IMR-90 (cell line): ENCODE data around the gene CDH13. TPM values are rescaled to one million over a fixed set of nuclear protein-coding genes. Genes with fewer than 3 reads are reported as not detected.

Source experiments
- ATAC-seq: fragments of 200-7000 bp; cut with Tn5 transposase; 2 replicates; pipeline ENCODE4 v1.9.1; 2020; ENCODE audit warnings: low read depth, mild to moderate bottlenecking, moderate library complexity
- BruUV-seq: library from RNA; stranded (reverse); fragments of 400-500 nt; replicated peaks from 2 replicates; lab custom pipeline; 2021; lab: Mats Ljungman, UMichigan
- CTCF ChIA-PET: fragments of 300-600 bp; formaldehyde crosslinking; extraction: SDS; loops from one replicate; lab custom pipeline; 2021; ENCODE audit warnings: antibody characterized with exemption; lab: Yijun Ruan, JAX
- POLR2A ChIA-PET: fragments of 300-600 bp; sonication (Branson Sonifier 250); formaldehyde crosslinking; loops from one replicate; lab custom pipeline; 2022; ENCODE audit warnings: antibody characterized with exemption; ENCODE audit not compliant: unreplicated experiment; lab: Charles Lee
- DNase-seq: peaks from one replicate; pipeline ENCODE4 v3.0.0; 2013
- H2AFZ ChIP-seq: replicated peaks from 2 replicates; pipeline ENCODE3; 2013; ENCODE audit warnings: low read length, mild to moderate bottlenecking; ENCODE audit not compliant: poor library complexity
- H2AK5ac ChIP-seq: 2 replicates; pipeline ENCODE4 v1.6.1; 2013; ENCODE audit warnings: low read depth, low read length, inconsistent platforms
- H2AK9ac ChIP-seq: replicated peaks from 2 replicates; pipeline ENCODE3; 2013; ENCODE audit warnings: mild to moderate bottlenecking, low read depth, low read length, moderate library complexity; ENCODE audit not compliant: poor library complexity
- H2BK120ac ChIP-seq: 2 replicates; pipeline ENCODE4 v1.6.1; 2013; ENCODE audit warnings: low read depth, low read length, inconsistent platforms
- H2BK15ac ChIP-seq: 3 replicates; pipeline ENCODE4 v1.6.1; 2013; ENCODE audit warnings: low read depth, low read length, inconsistent platforms
- H2BK20ac ChIP-seq: 2 replicates; pipeline ENCODE4 v1.6.1; 2013; ENCODE audit warnings: low read depth, mild to moderate bottlenecking, inconsistent platforms, low read length, moderate library complexity
- H2BK5ac ChIP-seq: 2 replicates; pipeline ENCODE4 v1.6.1; 2013; ENCODE audit warnings: mild to moderate bottlenecking, low read depth, low read length, inconsistent platforms; ENCODE audit not compliant: poor library complexity, severe bottlenecking
- H3K14ac ChIP-seq: replicated peaks from 2 replicates; pipeline ENCODE4 v1.6.1; 2013; ENCODE audit warnings: low read depth, low read length, inconsistent platforms
- H3K18ac ChIP-seq: 2 replicates; pipeline ENCODE4 v1.6.1; 2013; ENCODE audit warnings: low read depth, low read length, control low read depth
- H3K23ac ChIP-seq: 2 replicates; pipeline ENCODE4 v1.6.1; 2013; ENCODE audit warnings: low read depth, low read length, inconsistent platforms
- H3K27ac ChIP-seq: 2 replicates; pipeline ENCODE4 v1.5.1; 2013; ENCODE audit warnings: mild to moderate bottlenecking, control low read depth, low read length; ENCODE audit not compliant: insufficient read depth
- H3K27me3 ChIP-seq: 2 replicates; pipeline ENCODE4 v1.6.1; 2013; ENCODE audit warnings: low read length; ENCODE audit not compliant: control insufficient read depth, insufficient read depth
- H3K36me3 ChIP-seq: 2 replicates; pipeline ENCODE4 v1.6.1; 2013; ENCODE audit warnings: low read length, mixed read lengths; ENCODE audit not compliant: control insufficient read depth, insufficient read depth
- H3K4ac ChIP-seq: 2 replicates; pipeline ENCODE4 v1.6.1; 2013; ENCODE audit warnings: low read depth, low read length, inconsistent platforms
- H3K4me1 ChIP-seq: 2 replicates; pipeline ENCODE4 v1.6.1; 2013; ENCODE audit warnings: low read length, mixed read lengths; ENCODE audit not compliant: control insufficient read depth, insufficient read depth
- H3K4me2 ChIP-seq: 2 replicates; pipeline ENCODE4 v1.6.1; 2013; ENCODE audit warnings: low read depth, mild to moderate bottlenecking, control low read depth, low read length, moderate library complexity
- H3K4me3 ChIP-seq: 2 replicates; pipeline ENCODE4 v1.5.1; 2013; ENCODE audit warnings: low read depth, mild to moderate bottlenecking, control low read depth, low read length, moderate library complexity; ENCODE audit not compliant: insufficient read depth
- H3K56ac ChIP-seq: 2 replicates; pipeline ENCODE4 v1.6.1; 2013; ENCODE audit warnings: low read length, inconsistent platforms; ENCODE audit not compliant: insufficient read depth; ENCODE audit errors: extremely low read depth
- H3K79me1 ChIP-seq, 2 experiments: 2 replicates each; pipeline ENCODE4 v1.6.1; 2013; ENCODE audit warnings: low read length in 2 of 2, inconsistent platforms in 1 of 2, low read depth in 1 of 2
- H3K9ac ChIP-seq: 2 replicates; pipeline ENCODE4 v1.6.1; 2013; ENCODE audit warnings: low read depth, low read length, control low read depth
- H3K9me1 ChIP-seq: 2 replicates; pipeline ENCODE4 v1.6.1; 2013; ENCODE audit warnings: low read length, inconsistent platforms; ENCODE audit not compliant: insufficient read depth
- H3K9me3 ChIP-seq: 2 replicates; pipeline ENCODE4 v1.6.1; 2013; ENCODE audit warnings: low read length; ENCODE audit not compliant: control insufficient read depth, insufficient read depth
- H4K20me1 ChIP-seq: 2 replicates; pipeline ENCODE4 v1.6.1; 2013; ENCODE audit warnings: low read length, inconsistent platforms; ENCODE audit not compliant: insufficient read depth
- H4K5ac ChIP-seq: 2 replicates; pipeline ENCODE4 v1.6.1; 2013; ENCODE audit warnings: mild to moderate bottlenecking, low read depth, low read length, control low read depth
- H4K8ac ChIP-seq, 2 experiments: 2 replicates each; pipeline ENCODE4 v1.6.1; 2013; ENCODE audit warnings: low read depth in 2 of 2, low read length in 2 of 2, control low read depth in 1 of 2, inconsistent platforms in 1 of 2
- H4K91ac ChIP-seq: 2 replicates; pipeline ENCODE4 v1.6.1; 2013; ENCODE audit warnings: low read depth, low read length, inconsistent platforms; ENCODE audit not compliant: insufficient read depth
- CEBPB ChIP-seq: IDR thresholded peaks from 2 replicates; pipeline ENCODE4 v1.6.1; 2012; ENCODE audit warnings: low read depth, low read length, improper control_type of control experiment
- RAD21 ChIP-seq: IDR thresholded peaks from 2 replicates; pipeline ENCODE4 v1.6.1; 2012; ENCODE audit warnings: low read length, improper control_type of control experiment
- RCOR1 ChIP-seq: IDR thresholded peaks from 2 replicates; pipeline ENCODE4 v1.6.1; 2012; ENCODE audit warnings: mild to moderate bottlenecking, low read length, improper control_type of control experiment; ENCODE audit not compliant: insufficient replicate concordance
- WGBS, 2 experiments: methylation state at CpG; one replicate each; pipeline versions ENCODE4 v1.1.5 to v1.1.7; 2013; ENCODE audit warnings: missing lambda C conversion rate in 2 of 2; ENCODE audit not compliant: insufficient read length in 1 of 2; ENCODE audit errors: extremely low coverage in 2 of 2; 5-methylcytosine and 5-hydroxymethylcytosine counted together
- dilution Hi-C: fragments of 300-500 bp; cut with HindIII; formaldehyde crosslinking; loops from one replicate; pipeline ENCODE4 v1.14.3; 2018; ENCODE audit warnings: low sequenced_read_pairs; ENCODE audit not compliant: unreplicated experiment
- in situ Hi-C: fragments of 300-500 bp; cut with MboI; formaldehyde crosslinking; loops from 3 replicates; pipeline ENCODE4 v1.14.3; 2019; ENCODE audit warnings: low sequenced_read_pairs, inconsistent platforms, mixed read lengths
- intact Hi-C: fragments of 100-400 bp; cut with micrococcal nuclease; formaldehyde crosslinking; loops from 2 replicates; pipeline ENCODE4 v1.10.0; 2022
- polyA plus RNA-seq, 3 experiments: library from polyadenylated mRNA; depleted of rRNA; stranded (reverse); fragments of >200 nt; gene quantifications; 2 replicates each; pipeline ENCODE4 v1.2.3, GENCODE V29; 2012; ENCODE audit warnings: low replicate concordance in 1 of 3
- total RNA-seq: library from RNA; depleted of rRNA; stranded (reverse); fragments of >200 nt; gene quantifications from 2 replicates; pipeline ENCODE4 v1.2.3, GENCODE V29; 2012

The CDH13 gene
- total and polyA plus RNA-seq, 2 of the 4 experiments (the other 2 are of a cell fraction), result 61.6 to 74.7 TPM

DNA sequence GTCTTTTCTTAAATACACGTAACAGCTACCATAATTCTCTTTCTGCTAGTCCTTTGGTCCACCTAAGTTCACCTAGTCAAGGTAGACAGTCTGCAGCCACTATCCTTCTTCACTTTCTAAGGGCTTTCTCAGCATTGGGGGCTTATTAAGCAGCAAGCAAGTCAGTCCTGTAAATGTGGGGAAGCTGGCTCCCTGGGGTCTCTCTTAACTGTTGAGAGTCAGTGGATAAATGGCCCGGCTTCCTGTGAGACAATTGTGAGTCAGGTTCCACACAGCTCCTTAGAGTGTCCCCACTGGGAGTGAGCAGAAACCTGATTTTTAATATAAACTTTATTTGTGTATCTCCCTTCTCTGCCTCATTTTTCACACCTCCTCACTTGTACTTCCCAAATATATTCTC lies 132.1 kb downstream of the CDH13 start:
- dilution Hi-C loops (no loop called here), intact Hi-C loops (no loop called here), in situ Hi-C loops (no loop called here)
- Histone ChIP-seq H3K4ac (no peak overlapping the region), H3K18ac (no peak overlapping the region), H2AFZ (no peak overlapping the region), H3K4me3 (no peak overlapping the region), H4K8ac (no peak overlapping the region), H3K9ac (no peak overlapping the region), H2BK120ac (no peak overlapping the region), H3K56ac (no peak overlapping the region), H4K91ac (no peak overlapping the region), H3K4me2 (no peak overlapping the region), H3K36me3 (no peaks in the 10 kb centered on the region), H4K5ac (no peak overlapping the region), H2BK5ac (no peak overlapping the region), H2AK9ac (no peak overlapping the region), H4K20me1 (0 out of 2 replicates have a peak, but pooled peaks cover 6% of the 10 kb centered on the region), H3K27ac (no peak overlapping the region), H3K23ac (no peak overlapping the region), H3K79me1 (peaks cover 8 to 66% of the 10 kb centered on the region in 2 experiments; a peak in 3 of 4 replicates), H3K27me3 (no peaks in the 10 kb centered on the region), H3K9me1 (peaks cover 7% of the 10 kb centered on the region; the same call in 1 of the 2 replicates), H3K9me3 (no peaks in the 10 kb centered on the region), H2BK15ac (no peak overlapping the region), H2BK20ac (no peak overlapping the region), H2AK5ac (no peak overlapping the region), H3K4me1 (peaks cover 6% of the 10 kb centered on the region), H3K14ac (no peak overlapping the region)
- DNase-seq (no peak), ATAC-seq (no peak)
- no TSS peak for BruUV-seq
- WGBS, 2 experiments, result 100% methylated on average over 1 of the region's 2 CpGs; no CpG with 5 or more reads in 1 of the 2 experiments
- TF ChIP-seq RCOR1 (no peak), RAD21 (no peak), CEBPB (no peak)
- POLR2A ChIA-PET, result no interaction called here
- CTCF ChIA-PET, result interaction anchor here (0.6 to 1.2 kb wide), 2 partner anchors 31 to 102 kb away, joined by 3 read pairs; no protein-coding TSS in a partner anchor
